Pons (tissue), 1 donor: ENCODE data around the gene ELOVL1.

Experiments used
- DNase-seq: peaks from one replicate; pipeline ENCODE4 v3.0.0-alpha.2; 2016; ENCODE audit warnings: low spot score

ELOVL1 gene

GRCh38 chr1:43327549-43328292 lies 40.1 kb downstream of the ELOVL1 start:
- no peak for DNase-seq

GRCh38 chr1:43325381-43325780 lies 42.4 kb downstream of the ELOVL1 start:
- no peak for DNase-seq

- no peak for DNase-seq
These were observed 43.0 kb downstream of the ELOVL1 start for GRCh38 chr1:43324810-43325209.

GRCh38 chr1:43322506-43322905 lies 45.3 kb downstream of the ELOVL1 start:
- no peak for DNase-seq

- DNase-seq = no peak
These were observed 46.4 kb downstream of the ELOVL1 start for GRCh38 chr1:43321331-43321891.

GRCh38 chr1:43319766-43320165 lies 48.0 kb downstream of the ELOVL1 start:
- no peak for DNase-seq

GRCh38 chr1:43319288-43319687 lies 48.5 kb downstream of the ELOVL1 start:
- DNase-seq = no peak

GRCh38 chr1:43318831-43319230 lies 49.0 kb downstream of the ELOVL1 start:
- no peak for DNase-seq

GRCh38 chr1:43317817-43318471 lies 49.9 kb downstream of the ELOVL1 start:
- peak; percentile 82 for DNase-seq

- DNase-seq = no peak
These were observed 50.9 kb downstream of the ELOVL1 start for GRCh38 chr1:43316738-43317520.

- DNase-seq = no peak
These were observed 51.7 kb downstream of the ELOVL1 start for GRCh38 chr1:43315963-43316737.

- DNase-seq = peak; percentile 87
These were observed 52.3 kb downstream of the ELOVL1 start for GRCh38 chr1:43315481-43315880.

- no peak for DNase-seq
These were observed 53.6 kb downstream of the ELOVL1 start for GRCh38 chr1:43314233-43314632.

- DNase-seq = no peak
These were observed 54.0 kb downstream of the ELOVL1 start for GRCh38 chr1:43313771-43314170.
